HG02623 (cell line): Measurements from ENCODE around the gene ACOX1.

ENCODE experiments used
- ATAC-seq: cut with Tn5 transposase; IDR thresholded peaks from one replicate; pipeline ENCODE4 v1.9.1; 2021; ENCODE audit warnings: moderate library complexity; ENCODE audit not compliant: unreplicated experiment

Gene ACOX1

GRCh38 chr17:75910699-75911098, 68.3 kb downstream of the ACOX1 start:
- no peak for ATAC-seq

GRCh38 chr17:75909812-75910274, 69.1 kb downstream of the ACOX1 start:
- no peak for ATAC-seq

- no peak for ATAC-seq
Measured at GRCh38 chr17:75909051-75909811, 69.7 kb downstream of the ACOX1 start.

GRCh38 chr17:75908201-75908600, 70.8 kb downstream of the ACOX1 start:
- ATAC-seq, result no peak

GRCh38 chr17:75906143-75906884, 72.7 kb downstream of the ACOX1 start:
- no peak for ATAC-seq

- peak; percentile 92 for ATAC-seq
Measured at GRCh38 chr17:75904749-75905521, 74.0 kb downstream of the ACOX1 start, which contains the start of gene MRPL38. TSS of gene MRPL38 (minus strand) at chr17:75904884. CDS start at chr17:75904875, 9 bp downstream.

GRCh38 chr17:75902406-75902805, 76.6 kb downstream of the ACOX1 start:
- no peak for ATAC-seq

- ATAC-seq, result no peak
Measured at GRCh38 chr17:75901727-75902126, 77.2 kb downstream of the ACOX1 start.

GRCh38 chr17:75900691-75901533, 78.1 kb downstream of the ACOX1 start:
- no peak for ATAC-seq

GRCh38 chr17:75899767-75900468, 79.0 kb downstream of the ACOX1 start:
- no peak for ATAC-seq

- no peak for ATAC-seq
Measured at GRCh38 chr17:75899353-75899752, 79.6 kb downstream of the ACOX1 start.

GRCh38 chr17:75898791-75899190, 80.2 kb downstream of the ACOX1 start:
- ATAC-seq, result no peak

GRCh38 chr17:75898065-75898464, 80.9 kb downstream of the ACOX1 start:
- no peak for ATAC-seq

GRCh38 chr17:75897160-75898019, 81.6 kb downstream of the ACOX1 start:
- no peak for ATAC-seq

- peak; percentile 53 for ATAC-seq
Measured at GRCh38 chr17:75896415-75897159, 82.4 kb downstream of the ACOX1 start, which contains the start of gene TRIM65. TSS of gene TRIM65 (minus strand) at chr17:75896951. CDS start at chr17:75896937, 14 bp downstream.

- no peak for ATAC-seq
Measured at GRCh38 chr17:75895370-75896155, 83.4 kb downstream of the ACOX1 start.

- no peak for ATAC-seq
Measured at GRCh38 chr17:75894049-75894733, 84.8 kb downstream of the ACOX1 start.
